HepG2 (cell line): ENCODE measurements around the gene CCDC157. TPM values are rescaled to one million over a fixed set of nuclear protein-coding genes. Genes with fewer than 3 reads are reported as not detected.
A peak's percentile ranks its signal among the peaks of the same experiment; 100 is the strongest.

Experiments used
- BCL6 ChIP-seq: IDR thresholded peaks from 2 replicates; pipeline ENCODE4 v1.6.1; 2016; ENCODE audit warnings: missing genetic modification reagents, missing compliant biosample characterization
- HCFC1 ChIP-seq: fragments of 150-350 bp; IDR thresholded peaks from 2 replicates; pipeline ENCODE4 v1.6.1; 2014; ENCODE audit warnings: low read depth, low read length
- HMG20A ChIP-seq: IDR thresholded peaks from 2 replicates; pipeline ENCODE4 v1.6.1; 2016; ENCODE audit warnings: borderline replicate concordance
- HNRNPH1 ChIP-seq: fragments of 200-400 bp; formaldehyde crosslinking; optimal IDR thresholded peaks from 2 replicates; pipeline ENCODE3; 2017; ENCODE audit warnings: mild to moderate bottlenecking, low read depth, low read length
- HOXA5 ChIP-seq: sonication (generic); formaldehyde crosslinking; IDR thresholded peaks from 2 replicates; pipeline ENCODE4 v1.4.0; 2020; ENCODE audit warnings: missing genetic modification reagents
- HOXA9 ChIP-seq: sonication (generic); formaldehyde crosslinking; IDR thresholded peaks from 2 replicates; pipeline ENCODE4 v1.8.1; 2022; ENCODE audit warnings: missing genetic modification reagents, mild to moderate bottlenecking, moderate library complexity, borderline replicate concordance
- NFE2L1 ChIP-seq: sonication (generic); formaldehyde crosslinking; IDR thresholded peaks from 2 replicates; pipeline ENCODE4 v1.4.0; 2020; ENCODE audit warnings: missing genetic modification reagents, mild to moderate bottlenecking, borderline replicate concordance
- ZBTB21 ChIP-seq: sonication (generic); formaldehyde crosslinking; IDR thresholded peaks from 2 replicates; pipeline ENCODE4 v1.4.0; 2020; ENCODE audit warnings: missing genetic modification reagents
- ZBTB7A ChIP-seq: sonication (generic); formaldehyde crosslinking; IDR thresholded peaks from 2 replicates; pipeline ENCODE4 v1.8.0; 2022; ENCODE audit warnings: mild to moderate bottlenecking, missing genetic modification reagents
- ZFX ChIP-seq: sonication (generic); formaldehyde crosslinking; IDR thresholded peaks from 2 replicates; pipeline ENCODE4 v1.4.0; 2020; ENCODE audit warnings: mild to moderate bottlenecking, low read depth, missing genetic modification reagents, moderate library complexity
- ZNF101 ChIP-seq: sonication (generic); formaldehyde crosslinking; IDR thresholded peaks from 2 replicates; pipeline ENCODE4 v1.4.0; 2020; ENCODE audit warnings: mild to moderate bottlenecking, low read depth, missing genetic modification reagents, borderline replicate concordance
- ZNF136 ChIP-seq: sonication (generic); formaldehyde crosslinking; IDR thresholded peaks from 2 replicates; pipeline ENCODE4 v1.8.1; 2022; ENCODE audit warnings: low read depth, mild to moderate bottlenecking, moderate library complexity, missing genetic modification reagents
- ZNF282 ChIP-seq: fragments of 450-650 bp; IDR thresholded peaks from 2 replicates; pipeline ENCODE4 v1.6.1; 2018; ENCODE audit not compliant: partially characterized antibody
- ZNF33A ChIP-seq: sonication (generic); formaldehyde crosslinking; IDR thresholded peaks from 2 replicates; pipeline ENCODE4 v1.5.1; 2020; ENCODE audit warnings: missing genetic modification reagents, mild to moderate bottlenecking, moderate library complexity, borderline replicate concordance
- ZSCAN21 ChIP-seq: sonication (generic); formaldehyde crosslinking; IDR thresholded peaks from 2 replicates; pipeline ENCODE4 v1.8.0; 2022; ENCODE audit warnings: mild to moderate bottlenecking, missing genetic modification reagents, moderate library complexity, borderline replicate concordance
- polyA plus RNA-seq, 8 experiments: library from polyadenylated mRNA; depleted of rRNA in 3 of 8; stranded (reverse) in 7 of 8; unstranded in 1 of 8; fragments of >200 nt; fragmentation: Illumina TruSeq in 4 of 8; extraction: Trizol in 4 of 8; gene quantifications; 2 replicates each; pipeline versions ENCODE4 v1.2.1 to v1.2.3, GENCODE V29; 2011 to 2016; ENCODE audit warnings: low read depth in 4 of 8, missing spikeins in 1 of 8, mixed read lengths in 1 of 8; ENCODE audit not compliant: insufficient read depth in 1 of 8
- total RNA-seq, 5 experiments: library from RNA; depleted of rRNA; stranded (reverse); fragments of >200 nt; fragmentation: Illumina TruSeq; extraction: Trizol; gene quantifications; 2 replicates each; pipeline ENCODE4 v1.2.3, GENCODE V29; 2016; ENCODE audit warnings: low read depth in 1 of 5
- TF ChIP-seq, protein P1 (sequence below), 2 experiments: sonication (generic) in 1 of 2; formaldehyde crosslinking in 1 of 2; IDR thresholded peaks; 2 replicates each; pipeline versions ENCODE4 v1.4.0 to v1.6.1; 2016 to 2020; ENCODE audit warnings: borderline replicate concordance in 1 of 2, low read depth in 1 of 2, mild to moderate bottlenecking in 1 of 2, missing genetic modification reagents in 1 of 2
- TF ChIP-seq, protein P2 (sequence below): sonication (generic); formaldehyde crosslinking; conservative IDR thresholded peaks from 2 replicates; pipeline ENCODE4 v1.8.0; 2022; ENCODE audit warnings: low read depth, missing genetic modification reagents
- TF ChIP-seq, protein P3 (sequence below): IDR thresholded peaks from 2 replicates; pipeline ENCODE4 v1.6.1; 2016
- TF ChIP-seq, protein P4 (sequence below): sonication (generic); formaldehyde crosslinking; IDR thresholded peaks from 2 replicates; pipeline ENCODE4 v1.4.0; 2020; ENCODE audit warnings: mild to moderate bottlenecking, missing genetic modification reagents

The CCDC157 gene
- total and polyA plus RNA-seq, 2 of the 13 experiments (the other 11 are each of a cell fraction or from before 2014, with no cell fraction given): 1.4 to 1.6 TPM

DNA sequence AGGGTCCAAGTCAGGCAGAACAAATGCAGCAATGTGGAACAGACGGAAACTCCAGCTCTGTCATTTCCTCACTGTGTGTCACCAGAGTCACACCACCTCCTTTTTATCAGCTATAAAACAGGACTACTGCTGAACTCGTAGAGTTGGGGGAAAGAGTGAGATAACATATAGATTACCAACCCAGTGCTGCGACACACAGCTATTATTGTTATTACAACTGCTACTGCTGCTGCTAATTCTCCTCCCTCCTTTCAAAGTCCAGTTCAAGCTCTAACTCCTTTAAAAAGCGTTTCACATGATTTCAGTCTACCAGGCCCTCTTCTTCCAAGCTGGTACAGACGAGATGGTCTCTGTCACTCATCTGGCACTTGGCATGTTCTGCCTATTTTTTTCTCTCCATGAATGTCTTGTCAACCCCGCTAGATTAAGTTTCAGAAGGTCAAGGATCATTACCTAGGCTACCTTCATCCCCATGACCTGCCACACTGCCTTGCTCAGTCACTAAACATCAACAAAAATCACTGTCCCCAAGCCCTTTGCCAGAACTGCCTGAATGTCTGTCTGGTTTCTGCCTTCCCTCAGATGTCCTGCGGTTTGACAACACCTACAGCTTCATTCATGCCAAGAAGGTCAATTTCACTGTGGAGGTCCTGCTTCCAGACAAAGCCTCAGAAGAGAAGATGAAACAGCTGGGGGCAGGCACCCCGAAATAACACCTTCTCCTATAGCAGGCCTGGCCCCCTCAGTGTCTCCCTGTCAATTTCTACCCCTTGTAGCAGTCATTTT lies 65.1 kb downstream of the CCDC157 start (continued):
- TF ChIP-seq HOXA9 (CRISPR knock-in tag): no peak
- TF ChIP-seq HMG20A (CRISPR knock-in tag): no peak
- no peak for TF ChIP-seq ZNF136 (CRISPR knock-in tag)
- TF ChIP-seq, protein P1, sequence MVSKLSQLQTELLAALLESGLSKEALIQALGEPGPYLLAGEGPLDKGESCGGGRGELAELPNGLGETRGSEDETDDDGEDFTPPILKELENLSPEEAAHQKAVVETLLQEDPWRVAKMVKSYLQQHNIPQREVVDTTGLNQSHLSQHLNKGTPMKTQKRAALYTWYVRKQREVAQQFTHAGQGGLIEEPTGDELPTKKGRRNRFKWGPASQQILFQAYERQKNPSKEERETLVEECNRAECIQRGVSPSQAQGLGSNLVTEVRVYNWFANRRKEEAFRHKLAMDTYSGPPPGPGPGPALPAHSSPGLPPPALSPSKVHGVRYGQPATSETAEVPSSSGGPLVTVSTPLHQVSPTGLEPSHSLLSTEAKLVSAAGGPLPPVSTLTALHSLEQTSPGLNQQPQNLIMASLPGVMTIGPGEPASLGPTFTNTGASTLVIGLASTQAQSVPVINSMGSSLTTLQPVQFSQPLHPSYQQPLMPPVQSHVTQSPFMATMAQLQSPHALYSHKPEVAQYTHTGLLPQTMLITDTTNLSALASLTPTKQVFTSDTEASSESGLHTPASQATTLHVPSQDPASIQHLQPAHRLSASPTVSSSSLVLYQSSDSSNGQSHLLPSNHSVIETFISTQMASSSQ (IDR thresholded peaks at IDR 0.05; ENCODE audit: low read depth): no peak
- TF ChIP-seq, protein P1 (CRISPR knock-in tag; IDR thresholded peaks at IDR 0.05; ENCODE audit: borderline replicate concordance): no peak
- no peak; the same call in 1 of the 2 replicates for TF ChIP-seq BCL6 (CRISPR knock-in tag)
- no peak for TF ChIP-seq ZNF33A
- TF ChIP-seq, protein P2, sequence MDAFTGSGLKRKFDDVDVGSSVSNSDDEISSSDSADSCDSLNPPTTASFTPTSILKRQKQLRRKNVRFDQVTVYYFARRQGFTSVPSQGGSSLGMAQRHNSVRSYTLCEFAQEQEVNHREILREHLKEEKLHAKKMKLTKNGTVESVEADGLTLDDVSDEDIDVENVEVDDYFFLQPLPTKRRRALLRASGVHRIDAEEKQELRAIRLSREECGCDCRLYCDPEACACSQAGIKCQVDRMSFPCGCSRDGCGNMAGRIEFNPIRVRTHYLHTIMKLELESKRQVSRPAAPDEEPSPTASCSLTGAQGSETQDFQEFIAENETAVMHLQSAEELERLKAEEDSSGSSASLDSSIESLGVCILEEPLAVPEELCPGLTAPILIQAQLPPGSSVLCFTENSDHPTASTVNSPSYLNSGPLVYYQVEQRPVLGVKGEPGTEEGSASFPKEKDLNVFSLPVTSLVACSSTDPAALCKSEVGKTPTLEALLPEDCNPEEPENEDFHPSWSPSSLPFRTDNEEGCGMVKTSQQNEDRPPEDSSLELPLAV (CRISPR knock-in tag): no peak
- no peak for TF ChIP-seq ZNF282
- TF ChIP-seq ZNF101 (CRISPR knock-in tag): no peak
- TF ChIP-seq HOXA5 (CRISPR knock-in tag): no peak
- no peak for TF ChIP-seq HNRNPH1
- TF ChIP-seq, protein P3, sequence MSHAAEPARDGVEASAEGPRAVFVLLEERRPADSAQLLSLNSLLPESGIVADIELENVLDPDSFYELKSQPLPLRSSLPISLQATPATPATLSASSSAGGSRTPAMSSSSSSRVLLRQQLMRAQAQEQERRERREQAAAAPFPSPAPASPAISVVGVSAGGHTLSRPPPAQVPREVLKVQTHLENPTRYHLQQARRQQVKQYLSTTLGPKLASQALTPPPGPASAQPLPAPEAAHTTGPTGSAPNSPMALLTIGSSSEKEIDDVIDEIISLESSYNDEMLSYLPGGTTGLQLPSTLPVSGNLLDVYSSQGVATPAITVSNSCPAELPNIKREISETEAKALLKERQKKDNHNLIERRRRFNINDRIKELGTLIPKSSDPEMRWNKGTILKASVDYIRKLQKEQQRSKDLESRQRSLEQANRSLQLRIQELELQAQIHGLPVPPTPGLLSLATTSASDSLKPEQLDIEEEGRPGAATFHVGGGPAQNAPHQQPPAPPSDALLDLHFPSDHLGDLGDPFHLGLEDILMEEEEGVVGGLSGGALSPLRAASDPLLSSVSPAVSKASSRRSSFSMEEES (CRISPR knock-in tag): peak; percentile 60; the same call in 1 of the 2 replicates
- TF ChIP-seq, protein P4, sequence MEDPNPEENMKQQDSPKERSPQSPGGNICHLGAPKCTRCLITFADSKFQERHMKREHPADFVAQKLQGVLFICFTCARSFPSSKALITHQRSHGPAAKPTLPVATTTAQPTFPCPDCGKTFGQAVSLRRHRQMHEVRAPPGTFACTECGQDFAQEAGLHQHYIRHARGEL: no peak
- no peak for TF ChIP-seq ZSCAN21
- peak; percentile 27; the same call in 1 of the 2 replicates for TF ChIP-seq ZFX (CRISPR knock-in tag)
- TF ChIP-seq ZBTB7A (CRISPR knock-in tag): no peak
- no peak for TF ChIP-seq NFE2L1 (CRISPR knock-in tag)
- no peak for TF ChIP-seq ZBTB21 (CRISPR knock-in tag)
- no peak for TF ChIP-seq HCFC1
